GM12874 (cell line): ENCODE measurements around the gene SLC38A5.

Experiments used
- TF ChIP-seq, protein P1 (sequence below): IDR thresholded peaks from 2 replicates; pipeline ENCODE4 v1.5.1; 2011; ENCODE audit warnings: low read depth, mild to moderate bottlenecking, control low read depth, low read length, moderate library complexity; ENCODE audit not compliant: insufficient read depth

The SLC38A5 gene

DNA sequence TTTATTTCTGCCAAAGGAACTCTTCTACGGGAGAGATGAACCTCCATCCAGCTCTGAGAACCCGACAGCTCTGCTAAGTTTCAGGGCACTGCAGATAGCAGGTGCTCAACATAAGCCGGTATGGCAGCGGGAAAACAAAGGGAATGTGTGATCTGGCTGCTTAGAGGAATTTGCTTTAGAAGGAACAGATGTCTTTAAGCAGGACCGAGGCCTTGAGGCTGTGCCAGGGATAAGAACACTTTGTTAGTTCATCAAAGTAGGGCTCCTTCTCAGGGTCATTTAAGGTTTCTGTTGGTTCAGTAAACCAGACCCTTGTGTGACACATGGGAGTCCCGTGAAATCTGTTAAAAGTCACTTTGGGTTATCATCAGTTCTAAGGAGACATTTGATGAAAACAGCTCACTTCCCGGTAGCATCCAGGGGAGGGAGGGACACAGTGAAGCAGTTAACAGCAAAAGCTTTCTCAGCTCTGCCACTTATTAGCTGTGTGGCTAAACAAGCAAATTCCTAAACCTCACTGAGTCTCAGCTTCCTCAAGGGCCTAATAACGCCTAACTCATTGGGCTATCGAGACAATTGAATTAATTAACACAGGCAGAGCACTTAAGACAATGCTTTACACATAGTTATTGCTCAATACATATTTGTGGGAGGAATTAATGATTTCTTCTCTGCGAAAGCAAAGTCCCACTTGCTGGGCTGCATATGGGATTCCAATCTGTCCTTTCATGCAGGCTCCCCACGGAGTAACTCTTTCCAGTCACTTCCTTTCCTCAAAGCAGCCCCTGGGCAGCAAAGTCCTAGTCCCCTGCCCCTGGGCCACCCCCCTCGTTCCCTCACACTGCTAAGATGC lies 3.0 kb upstream of the SLC38A5 start:
- TF ChIP-seq, protein P1, sequence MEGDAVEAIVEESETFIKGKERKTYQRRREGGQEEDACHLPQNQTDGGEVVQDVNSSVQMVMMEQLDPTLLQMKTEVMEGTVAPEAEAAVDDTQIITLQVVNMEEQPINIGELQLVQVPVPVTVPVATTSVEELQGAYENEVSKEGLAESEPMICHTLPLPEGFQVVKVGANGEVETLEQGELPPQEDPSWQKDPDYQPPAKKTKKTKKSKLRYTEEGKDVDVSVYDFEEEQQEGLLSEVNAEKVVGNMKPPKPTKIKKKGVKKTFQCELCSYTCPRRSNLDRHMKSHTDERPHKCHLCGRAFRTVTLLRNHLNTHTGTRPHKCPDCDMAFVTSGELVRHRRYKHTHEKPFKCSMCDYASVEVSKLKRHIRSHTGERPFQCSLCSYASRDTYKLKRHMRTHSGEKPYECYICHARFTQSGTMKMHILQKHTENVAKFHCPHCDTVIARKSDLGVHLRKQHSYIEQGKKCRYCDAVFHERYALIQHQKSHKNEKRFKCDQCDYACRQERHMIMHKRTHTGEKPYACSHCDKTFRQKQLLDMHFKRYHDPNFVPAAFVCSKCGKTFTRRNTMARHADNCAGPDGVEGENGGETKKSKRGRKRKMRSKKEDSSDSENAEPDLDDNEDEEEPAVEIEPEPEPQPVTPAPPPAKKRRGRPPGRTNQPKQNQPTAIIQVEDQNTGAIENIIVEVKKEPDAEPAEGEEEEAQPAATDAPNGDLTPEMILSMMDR: no peak

DNA sequence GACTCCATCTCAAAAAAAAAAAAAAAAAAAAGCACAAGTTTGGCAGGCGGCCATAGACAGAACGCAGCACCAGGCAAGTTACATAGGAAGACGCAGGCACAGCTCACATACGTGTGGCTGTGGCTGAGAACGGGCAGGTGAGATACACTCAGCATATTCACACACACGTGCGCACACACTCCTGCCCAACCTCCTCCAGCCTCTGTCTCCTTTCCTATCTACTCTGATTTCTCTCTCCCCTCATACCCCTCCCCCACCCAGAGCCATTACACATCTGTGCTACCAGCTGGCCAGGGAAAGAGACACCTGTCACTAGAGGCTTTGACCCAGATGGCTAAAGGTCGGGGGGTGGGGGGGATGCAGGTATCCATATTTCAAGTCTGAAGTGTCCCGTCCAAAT lies 2.2 kb upstream of the SLC38A5 start:
- TF ChIP-seq, protein P1: no peak

DNA sequence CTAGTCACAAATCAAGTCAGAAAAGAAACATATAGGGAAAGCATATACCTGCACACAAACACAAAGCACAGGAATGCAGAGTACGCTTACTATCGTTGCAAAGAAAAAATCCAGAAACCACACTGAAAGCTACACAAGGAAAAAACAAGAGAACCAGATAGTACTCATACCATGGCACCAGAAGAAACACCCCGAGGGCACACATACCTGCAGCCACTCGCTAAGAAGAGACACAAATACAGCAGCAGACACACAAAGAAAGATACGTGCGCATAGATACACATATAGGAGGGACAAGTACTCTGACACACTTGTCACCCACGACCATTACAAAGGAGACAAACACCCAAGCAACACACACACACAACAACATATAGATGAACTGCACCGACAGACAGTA lies 1.4 kb upstream of the SLC38A5 start:
- TF ChIP-seq, protein P1: no peak

GRCh38 chrX:48470833-48471118 lies 716 bp upstream of the SLC38A5 start:
- TF ChIP-seq, protein P1: no peak

DNA sequence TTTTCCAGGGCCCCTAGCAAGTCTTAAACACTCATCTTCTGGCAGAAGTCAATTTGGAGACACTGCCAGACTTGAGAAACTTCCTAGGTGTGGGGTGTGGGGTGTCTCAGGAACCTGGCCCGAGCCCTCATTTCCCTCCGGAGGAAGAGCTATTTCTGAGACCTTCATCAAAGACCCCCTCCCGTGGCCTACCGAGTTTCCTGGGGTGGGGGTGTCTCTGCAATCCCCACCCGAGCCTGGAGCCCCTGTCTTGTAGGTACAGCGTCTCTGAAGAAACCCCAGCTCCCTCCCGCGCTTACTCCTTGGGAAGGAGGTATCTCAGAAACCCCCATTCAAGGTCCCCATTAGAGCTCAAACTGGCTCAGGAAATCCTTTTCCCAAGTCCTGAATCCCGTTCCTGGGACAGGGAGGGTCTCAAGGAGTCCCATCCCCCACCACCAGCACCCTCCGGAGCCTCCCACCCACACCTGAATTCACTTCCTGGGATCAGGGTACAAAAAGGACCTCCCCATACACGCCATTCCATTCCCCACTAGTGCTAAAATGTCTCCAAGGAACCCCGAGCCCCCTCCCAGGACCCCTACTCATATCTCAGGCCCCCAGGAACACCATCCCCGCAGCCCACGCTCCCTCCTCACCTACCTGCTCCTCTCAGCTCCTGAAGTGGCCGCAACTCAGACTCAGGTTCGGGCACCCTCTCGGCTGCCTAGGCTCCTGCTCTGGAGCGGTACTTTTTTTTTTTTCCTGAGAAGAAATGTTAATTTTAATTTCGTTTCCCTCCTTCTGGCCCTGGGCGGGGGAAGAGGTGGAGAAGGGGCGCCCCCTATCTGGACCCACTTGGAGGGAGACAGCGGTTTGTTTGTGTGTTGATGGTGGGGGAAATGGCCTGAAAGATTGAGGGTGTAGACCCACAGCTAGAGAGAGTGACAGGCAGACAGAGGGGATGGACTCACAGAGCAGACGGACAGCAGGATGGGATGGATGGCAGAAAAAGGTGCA lies 1.1 kb downstream of the SLC38A5 start:
- TF ChIP-seq, protein P1: peak; percentile 37

- TF ChIP-seq, protein P1: no peak
Observed at GRCh38 chrX:48468247-48468671, 1.8 kb downstream of the SLC38A5 start.

- TF ChIP-seq, protein P1: no peak
Observed at GRCh38 chrX:48467281-48467761, 2.7 kb downstream of the SLC38A5 start.
